Trophoblast cell (in vitro differentiated cells and primary cell): ENCODE measurements around the gene CAMK1G.

Source experiments
- DNase-seq, 2 donors: peaks; one replicate each; pipeline ENCODE4 v3.0.0-alpha.2; 2016
- H2AFZ ChIP-seq: 2 replicates; pipeline ENCODE4 v1.6.1; 2013; ENCODE audit warnings: low read length, moderate library complexity, mild to moderate bottlenecking; ENCODE audit not compliant: insufficient read depth, poor library complexity
- H2AK5ac ChIP-seq: 2 replicates; pipeline ENCODE4 v1.6.1; 2013; ENCODE audit warnings: mild to moderate bottlenecking, low read length
- H2BK120ac ChIP-seq: 2 replicates; pipeline ENCODE4 v1.6.1; 2013; ENCODE audit warnings: low read length, mild to moderate bottlenecking, moderate library complexity; ENCODE audit not compliant: insufficient read depth, poor library complexity
- H2BK12ac ChIP-seq: 2 replicates; pipeline ENCODE4 v1.6.1; 2013; ENCODE audit warnings: mild to moderate bottlenecking, low read length, moderate library complexity
- H2BK5ac ChIP-seq: 2 replicates; pipeline ENCODE4 v1.6.1; 2013; ENCODE audit warnings: low read length, low read depth, moderate library complexity, mild to moderate bottlenecking; ENCODE audit not compliant: poor library complexity
- H3K14ac ChIP-seq: 2 replicates; pipeline ENCODE4 v1.6.1; 2013; ENCODE audit warnings: mild to moderate bottlenecking, low read length
- H3K18ac ChIP-seq: 2 replicates; pipeline ENCODE4 v1.6.1; 2013; ENCODE audit warnings: mild to moderate bottlenecking, low read length
- H3K23ac ChIP-seq: 2 replicates; pipeline ENCODE4 v1.6.1; 2013; ENCODE audit warnings: low read length
- H3K27ac ChIP-seq: 2 replicates; pipeline ENCODE4 v1.5.1; 2013; ENCODE audit warnings: low read depth, mild to moderate bottlenecking, inconsistent platforms, low read length, moderate library complexity
- H3K27me3 ChIP-seq: 2 replicates; pipeline ENCODE4 v1.6.1; 2013; ENCODE audit warnings: inconsistent platforms, mild to moderate bottlenecking, low read length, moderate library complexity; ENCODE audit not compliant: insufficient read depth
- H3K36me3 ChIP-seq, 2 experiments: 1 replicate in 1 of 2; 2 replicates in 1 of 2; pipeline ENCODE4 v1.6.1; 2013; ENCODE audit warnings: low read length in 2 of 2, mild to moderate bottlenecking in 2 of 2, moderate library complexity in 1 of 2; ENCODE audit not compliant: insufficient read depth in 2 of 2, control insufficient read depth in 1 of 2
- H3K4ac ChIP-seq: 2 replicates; pipeline ENCODE4 v1.6.1; 2013; ENCODE audit warnings: low read depth, mild to moderate bottlenecking, low read length, moderate library complexity
- H3K4me1 ChIP-seq, 2 experiments: 1 replicate in 1 of 2; 2 replicates in 1 of 2; pipeline ENCODE4 v1.6.1; 2013; ENCODE audit warnings: low read length in 2 of 2, mild to moderate bottlenecking in 2 of 2, moderate library complexity in 1 of 2; ENCODE audit not compliant: insufficient read depth in 2 of 2, control insufficient read depth in 1 of 2
- H3K4me2 ChIP-seq: 2 replicates; pipeline ENCODE4 v1.6.1; 2013; ENCODE audit warnings: inconsistent platforms, mild to moderate bottlenecking, low read length, moderate library complexity
- H3K4me3 ChIP-seq: 2 replicates; pipeline ENCODE4 v1.5.1; 2013; ENCODE audit warnings: mild to moderate bottlenecking, low read depth, low read length, inconsistent platforms
- H3K79me1 ChIP-seq: one replicate; pipeline ENCODE4 v1.6.1; 2013; ENCODE audit warnings: low read length
- H3K79me2 ChIP-seq: 2 replicates; pipeline ENCODE4 v1.6.1; 2013; ENCODE audit warnings: low read length, mild to moderate bottlenecking; ENCODE audit not compliant: control insufficient read depth, insufficient read depth, poor library complexity
- H3K9ac ChIP-seq: 2 replicates; pipeline ENCODE4 v1.6.1; 2013; ENCODE audit warnings: mild to moderate bottlenecking, low read length
- H3K9me3 ChIP-seq: 2 replicates; pipeline ENCODE4 v1.6.1; 2013; ENCODE audit warnings: low read depth, mild to moderate bottlenecking, control low read depth, inconsistent platforms, low read length; ENCODE audit not compliant: insufficient read depth
- H4K12ac ChIP-seq: 2 replicates; pipeline ENCODE4 v1.6.1; 2013; ENCODE audit warnings: low read depth, mild to moderate bottlenecking, low read length, moderate library complexity
- H4K8ac ChIP-seq: 2 replicates; pipeline ENCODE4 v1.6.1; 2013; ENCODE audit warnings: low read depth, mild to moderate bottlenecking, low read length, moderate library complexity
- H4K91ac ChIP-seq: one replicate; pipeline ENCODE4 v1.6.1; 2013; ENCODE audit warnings: low read depth, mild to moderate bottlenecking, low read length, moderate library complexity
- WGBS: extraction: QIAGEN DNeasy Blood & Tissue Kit; methylation state at CpG from one replicate; pipeline ENCODE4 v1.1.7; 2013; ENCODE audit warnings: missing lambda C conversion rate; ENCODE audit not compliant: insufficient read length, insufficient coverage; ENCODE audit errors: extremely low coverage; 5-methylcytosine and 5-hydroxymethylcytosine counted together

Gene CAMK1G

GRCh38 chr1:209617755-209618154, 34.2 kb downstream of the CAMK1G start:
- Histone ChIP-seq H3K27me3 (no peaks in the 10 kb centered on the region), H3K18ac (no peak overlapping the region), H2BK5ac (no peak overlapping the region), H3K4ac (no peak overlapping the region), H2AK5ac (no peak overlapping the region), H4K12ac (no peak overlapping the region), H2AFZ (no peak overlapping the region), H3K79me2 (no peaks in the 10 kb centered on the region), H2BK12ac (no peak overlapping the region), H3K27ac (no peak overlapping the region), H2BK120ac (no peak overlapping the region), H4K91ac (no peak overlapping the region), H3K4me2 (no peak overlapping the region), H3K4me3 (no peak overlapping the region), H3K36me3 (peaks cover 13 to 20% of the 10 kb centered on the region in 2 experiments), H3K23ac (no peak overlapping the region), H3K79me1 (no peaks in the 10 kb centered on the region), H3K4me1 (peaks cover 0 to 5% of the 10 kb centered on the region in 2 experiments), H4K8ac (no peak overlapping the region), H3K9ac (no peak overlapping the region), H3K9me3 (peaks cover 3% of the 10 kb centered on the region), H3K14ac (no peak overlapping the region)
- DNase-seq = no peak
- WGBS = no CpG with 5 or more reads among the region's 6 CpGs

GRCh38 chr1:209618291-209618690, 34.8 kb downstream of the CAMK1G start:
- Histone ChIP-seq H3K36me3 (peaks cover 8 to 15% of the 10 kb centered on the region in 2 experiments), H4K12ac (no peak overlapping the region), H3K18ac (no peak overlapping the region), H3K9ac (no peak overlapping the region), H3K4me2 (no peak overlapping the region), H3K4me1 (peaks cover 0 to 5% of the 10 kb centered on the region in 2 experiments), H2BK12ac (no peak overlapping the region), H4K8ac (no peak overlapping the region), H3K27me3 (no peaks in the 10 kb centered on the region), H2BK120ac (no peak overlapping the region), H3K79me2 (no peaks in the 10 kb centered on the region), H2AFZ (no peak overlapping the region), H3K79me1 (no peaks in the 10 kb centered on the region), H3K4ac (no peak overlapping the region), H3K23ac (no peak overlapping the region), H3K14ac (no peak overlapping the region), H3K9me3 (peaks cover 3% of the 10 kb centered on the region), H3K27ac (no peak overlapping the region), H2AK5ac (no peak overlapping the region), H2BK5ac (no peak overlapping the region), H4K91ac (no peak overlapping the region), H3K4me3 (no peak overlapping the region)
- WGBS = no CpG with 5 or more reads among the region's 11 CpGs
- no peak for DNase-seq

- no peak overlapping the region for H3K4me2 ChIP-seq
- H3K18ac ChIP-seq = no peak overlapping the region
- H4K8ac ChIP-seq = no peak overlapping the region
- no peaks in the 10 kb centered on the region for H3K79me2 ChIP-seq
- no peak overlapping the region for H3K4me3 ChIP-seq
- no peak overlapping the region for H3K4ac ChIP-seq
- DNase-seq = no peak
- H3K9ac ChIP-seq = no peak overlapping the region
- H3K27ac ChIP-seq = no peak overlapping the region
- H2BK5ac ChIP-seq = no peak overlapping the region
- peaks cover 3% of the 10 kb centered on the region for H3K9me3 ChIP-seq
- no peak overlapping the region for H2AFZ ChIP-seq
- no peak overlapping the region for H3K23ac ChIP-seq
- no peak overlapping the region for H2BK120ac ChIP-seq
- no peaks in the 10 kb centered on the region for H3K27me3 ChIP-seq
- H3K4me1 ChIP-seq = peaks cover 0 to 5% of the 10 kb centered on the region in 2 experiments
- no peak overlapping the region for H2AK5ac ChIP-seq
- whole genome bisulfite sequencing = no CpG with 5 or more reads among the region's 6 CpGs
- no peak overlapping the region for H3K14ac ChIP-seq
- H4K91ac ChIP-seq = no peak overlapping the region
- no peaks in the 10 kb centered on the region for H3K79me1 ChIP-seq
- H3K36me3 ChIP-seq = peaks cover 8 to 10% of the 10 kb centered on the region in 2 experiments
- no peak overlapping the region for H4K12ac ChIP-seq
- H2BK12ac ChIP-seq = no peak overlapping the region
These were observed 35.4 kb downstream of the CAMK1G start for GRCh38 chr1:209618756-209619420.

- no CpG with 5 or more reads among the region's 7 CpGs for WGBS
- Histone ChIP-seq H2BK120ac (no peak overlapping the region), H3K27me3 (no peaks in the 10 kb centered on the region), H3K14ac (no peak overlapping the region), H3K9ac (no peak overlapping the region), H3K23ac (no peak overlapping the region), H3K4me2 (no peak overlapping the region), H3K4ac (no peak overlapping the region), H2AK5ac (no peak overlapping the region), H2BK5ac (no peak overlapping the region), H3K18ac (no peak overlapping the region), H3K79me2 (no peaks in the 10 kb centered on the region), H3K36me3 (peaks cover 8 to 10% of the 10 kb centered on the region in 2 experiments), H3K4me1 (peaks cover 0 to 5% of the 10 kb centered on the region in 2 experiments), H3K79me1 (no peaks in the 10 kb centered on the region), H3K9me3 (peaks cover 3% of the 10 kb centered on the region), H4K12ac (no peak overlapping the region), H2AFZ (no peak overlapping the region), H4K91ac (no peak overlapping the region), H3K4me3 (no peak overlapping the region), H3K27ac (no peak overlapping the region), H4K8ac (no peak overlapping the region), H2BK12ac (no peak overlapping the region)
- no peak for DNase-seq
These were observed 36.4 kb downstream of the CAMK1G start for GRCh38 chr1:209619696-209620486.
